RWPE2 (cell line): ENCODE measurements around the gene UTP25.

ENCODE experiments used
- ATAC-seq: fragments of 200-7000 bp; cut with Tn5 transposase; 3 replicates; pipeline ENCODE4 v1.9.1; 2021; ENCODE audit warnings: low read depth
- DNase-seq: peaks from one replicate; pipeline ENCODE4 v3.0.0-alpha.2; 2020; ENCODE audit warnings: low spot score
- H3K27ac ChIP-seq: fragments of 450-650 bp; 2 replicates; pipeline ENCODE4 v1.5.1; 2017; ENCODE audit warnings: mild to moderate bottlenecking; ENCODE audit not compliant: poor library complexity, severe bottlenecking
- H3K27me3 ChIP-seq: fragments of 250-450 bp; sonication (Bioruptor Pico); 2 replicates; pipeline ENCODE4 v1.5.1; 2021; ENCODE audit warnings: mild to moderate bottlenecking, moderate library complexity; ENCODE audit not compliant: insufficient read depth, poor library complexity, severe bottlenecking
- H3K36me3 ChIP-seq: fragments of 250-450 bp; sonication (Bioruptor Pico); 2 replicates; pipeline ENCODE4 v1.5.1; 2020; ENCODE audit warnings: low read depth, mild to moderate bottlenecking, moderate library complexity
- H3K4me1 ChIP-seq: fragments of 250-450 bp; sonication (Bioruptor Pico); 2 replicates; pipeline ENCODE4 v1.5.1; 2021; ENCODE audit warnings: mild to moderate bottlenecking, moderate library complexity; ENCODE audit not compliant: insufficient read depth, poor library complexity, severe bottlenecking
- H3K4me3 ChIP-seq: fragments of 250-450 bp; sonication (Bioruptor Pico); 2 replicates; pipeline ENCODE4 v1.5.1; 2021; ENCODE audit warnings: mild to moderate bottlenecking, moderate library complexity; ENCODE audit not compliant: severe bottlenecking
- H3K9me3 ChIP-seq: fragments of 250-450 bp; sonication (Bioruptor Pico); 2 replicates; pipeline ENCODE4 v1.5.1; 2021; ENCODE audit warnings: mild to moderate bottlenecking, moderate library complexity; ENCODE audit not compliant: severe bottlenecking
- TF ChIP-seq, protein P1 (sequence below): fragments of 450-650 bp; IDR thresholded peaks from one replicate; pipeline ENCODE4 v1.5.1; 2017; ENCODE audit warnings: mild to moderate bottlenecking, moderate library complexity; ENCODE audit not compliant: poor library complexity, severe bottlenecking

The UTP25 gene

DNA sequence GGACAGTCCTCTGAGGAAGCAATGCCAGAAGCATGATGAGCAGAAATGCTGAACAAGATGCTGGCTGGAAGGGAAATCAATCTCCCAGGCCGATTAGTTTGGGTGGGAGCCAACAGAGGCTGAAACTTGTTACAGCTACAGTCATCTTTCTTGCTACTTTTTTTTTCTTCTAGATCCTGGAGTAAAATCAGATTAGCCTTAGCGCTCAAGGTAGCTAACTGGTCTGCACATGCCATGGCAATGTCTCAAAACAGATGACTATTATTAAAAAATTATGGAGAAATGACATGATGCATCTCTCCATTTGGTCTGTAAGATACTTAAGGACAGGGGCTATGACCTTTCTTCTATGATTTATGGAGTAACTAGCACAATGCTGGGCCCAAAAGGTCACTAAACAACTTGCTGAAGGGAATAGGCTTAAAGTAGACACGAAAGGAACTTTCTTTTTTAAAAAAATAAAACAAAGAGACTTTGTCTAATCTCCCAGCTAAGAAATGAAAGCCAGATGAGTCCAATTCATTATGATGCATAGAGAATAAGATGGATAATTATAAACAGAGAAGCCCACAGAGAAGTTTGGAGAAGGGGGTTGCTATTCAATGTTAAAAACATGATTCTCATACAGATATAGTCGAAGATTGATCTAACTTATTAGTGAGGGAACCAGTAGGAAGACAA, 42.5 kb downstream of the UTP25 start:
- H3K4me1 ChIP-seq = peaks cover 22% of the 10 kb centered on the region
- DNase-seq = no peak

DNA sequence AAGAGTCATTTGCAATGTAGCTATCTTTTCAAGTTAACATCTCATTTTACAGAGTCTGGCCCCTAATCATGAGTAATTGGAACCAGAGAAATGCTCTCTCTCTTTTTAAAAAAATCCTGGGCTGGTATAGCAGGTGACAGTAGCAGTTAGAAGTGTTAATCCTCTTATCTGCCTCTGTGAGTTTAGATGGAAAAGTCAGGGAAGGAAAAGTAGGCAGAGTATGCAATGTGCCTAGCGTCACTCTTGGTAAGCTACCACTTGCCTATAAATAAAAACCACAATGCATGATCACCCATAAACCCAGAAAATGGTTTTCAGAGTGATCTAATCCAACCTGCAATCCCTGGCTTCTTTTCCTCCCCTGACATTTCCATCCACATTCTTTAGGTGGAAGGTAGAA, 43.2 kb downstream of the UTP25 start:
- Histone ChIP-seq H3K4me3 (no peak overlapping the region), H3K27me3 (no peaks in the 10 kb centered on the region), H3K4me1 (peaks cover 22% of the 10 kb centered on the region), H3K27ac (no peak overlapping the region), H3K36me3 (no peaks in the 10 kb centered on the region), H3K9me3 (no peaks in the 10 kb centered on the region)
- no peak for DNase-seq
- TF ChIP-seq, protein P1, sequence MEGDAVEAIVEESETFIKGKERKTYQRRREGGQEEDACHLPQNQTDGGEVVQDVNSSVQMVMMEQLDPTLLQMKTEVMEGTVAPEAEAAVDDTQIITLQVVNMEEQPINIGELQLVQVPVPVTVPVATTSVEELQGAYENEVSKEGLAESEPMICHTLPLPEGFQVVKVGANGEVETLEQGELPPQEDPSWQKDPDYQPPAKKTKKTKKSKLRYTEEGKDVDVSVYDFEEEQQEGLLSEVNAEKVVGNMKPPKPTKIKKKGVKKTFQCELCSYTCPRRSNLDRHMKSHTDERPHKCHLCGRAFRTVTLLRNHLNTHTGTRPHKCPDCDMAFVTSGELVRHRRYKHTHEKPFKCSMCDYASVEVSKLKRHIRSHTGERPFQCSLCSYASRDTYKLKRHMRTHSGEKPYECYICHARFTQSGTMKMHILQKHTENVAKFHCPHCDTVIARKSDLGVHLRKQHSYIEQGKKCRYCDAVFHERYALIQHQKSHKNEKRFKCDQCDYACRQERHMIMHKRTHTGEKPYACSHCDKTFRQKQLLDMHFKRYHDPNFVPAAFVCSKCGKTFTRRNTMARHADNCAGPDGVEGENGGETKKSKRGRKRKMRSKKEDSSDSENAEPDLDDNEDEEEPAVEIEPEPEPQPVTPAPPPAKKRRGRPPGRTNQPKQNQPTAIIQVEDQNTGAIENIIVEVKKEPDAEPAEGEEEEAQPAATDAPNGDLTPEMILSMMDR = no peak
- no peak for ATAC-seq

More for the DNA sequence above, 42.5 kb downstream of the UTP25 start:
- TF ChIP-seq, protein P1 = no peak
- ATAC-seq = no peak
- Histone ChIP-seq H3K9me3 (no peaks in the 10 kb centered on the region), H3K4me3 (no peak overlapping the region), H3K27me3 (no peaks in the 10 kb centered on the region), H3K36me3 (no peaks in the 10 kb centered on the region), H3K27ac (no peak overlapping the region)

DNA sequence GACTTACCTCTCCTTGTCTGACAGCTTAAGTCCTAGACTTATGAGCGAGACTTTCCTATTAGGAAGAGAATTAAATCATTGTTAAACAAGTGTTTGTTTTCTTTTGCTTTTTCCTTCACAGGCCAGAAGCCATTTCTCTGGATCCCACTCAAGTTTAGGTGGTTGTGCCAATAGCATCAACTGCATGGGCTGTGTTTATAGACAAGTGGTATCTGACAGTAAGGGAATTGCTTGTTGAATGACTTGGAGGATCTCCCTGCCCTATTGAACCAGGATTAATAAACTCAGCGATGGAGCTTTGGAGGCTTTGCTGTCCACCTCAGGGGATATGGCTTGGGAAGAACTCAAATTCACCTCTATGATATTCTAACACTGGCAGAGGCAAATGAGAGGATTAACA, 43.7 kb downstream of the UTP25 start:
- ATAC-seq (no peak), DNase-seq (no peak)
- Histone ChIP-seq H3K36me3 (no peaks in the 10 kb centered on the region), H3K27ac (peak overlapping the region; percentile 91), H3K27me3 (no peaks in the 10 kb centered on the region), H3K4me3 (no peak overlapping the region), H3K4me1 (peaks cover 22% of the 10 kb centered on the region), H3K9me3 (no peaks in the 10 kb centered on the region)
- TF ChIP-seq, protein P1 = no peak

DNA sequence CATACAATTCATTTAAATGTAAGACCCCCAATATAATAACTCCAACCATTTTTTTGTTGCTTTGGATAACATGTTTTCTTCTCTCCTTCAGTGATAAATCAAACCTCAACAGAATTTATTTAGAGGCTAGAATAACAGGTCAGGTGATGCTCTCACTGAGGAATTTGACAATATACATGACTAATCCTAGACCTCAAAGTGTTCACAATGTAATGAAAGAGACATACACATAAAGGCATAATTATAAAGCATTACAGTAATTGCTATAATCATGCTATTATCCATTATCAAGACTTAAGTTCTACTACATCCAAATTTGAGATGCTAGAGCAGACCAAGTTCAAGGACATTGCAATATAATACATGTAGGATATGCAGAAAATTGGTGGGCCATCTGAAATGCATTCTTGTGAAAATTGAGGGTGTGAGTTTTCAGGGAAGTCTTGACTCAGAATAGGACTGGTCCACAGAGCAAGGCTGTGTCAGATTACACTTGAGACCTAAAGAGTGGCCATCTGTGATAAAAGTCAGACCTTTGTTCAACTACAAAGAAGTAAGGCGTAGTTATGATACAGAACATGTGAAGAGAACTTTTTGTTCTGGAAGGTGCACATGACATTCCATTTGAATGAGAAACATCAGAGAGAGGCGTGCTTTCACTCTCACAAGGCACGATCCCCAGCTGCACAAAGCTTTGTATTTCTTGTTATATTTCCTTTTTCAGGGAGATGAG, 45.5 kb downstream of the UTP25 start:
- Histone ChIP-seq H3K9me3 (no peaks in the 10 kb centered on the region), H3K27me3 (no peaks in the 10 kb centered on the region), H3K4me1 (peaks cover 22% of the 10 kb centered on the region), H3K4me3 (no peak overlapping the region), H3K27ac (peak overlapping the region; percentile 91), H3K36me3 (no peaks in the 10 kb centered on the region)
- no peak for DNase-seq
- TF ChIP-seq, protein P1 = no peak
- ATAC-seq = peak; percentile 91

DNA sequence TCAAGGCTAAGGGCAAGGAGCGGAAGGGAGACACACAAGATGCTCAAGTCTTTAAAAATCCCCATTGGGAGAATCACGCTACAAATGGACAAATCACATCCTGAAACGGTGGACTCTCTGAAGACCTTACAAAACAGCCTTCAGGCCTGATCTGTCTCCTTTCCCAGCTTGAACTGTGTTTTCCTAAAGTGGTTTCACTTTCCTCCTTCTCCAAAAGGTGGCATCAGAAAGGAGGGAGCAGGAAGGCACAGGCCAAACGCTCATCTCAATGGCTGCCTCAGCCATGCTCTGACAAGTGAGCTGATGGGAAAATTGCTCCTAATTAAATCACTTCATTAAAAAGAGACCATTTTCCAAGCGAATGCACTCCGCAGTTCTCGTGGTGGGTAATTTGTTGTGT, 47.7 kb downstream of the UTP25 start:
- H3K4me1 ChIP-seq = peaks cover 26% of the 10 kb centered on the region
- no peaks in the 10 kb centered on the region for H3K9me3 ChIP-seq
- H3K27me3 ChIP-seq = no peaks in the 10 kb centered on the region
- ATAC-seq = peak; percentile 49; the same call in 2 of the 3 replicates
- TF ChIP-seq, protein P1 = peak; percentile 38
- H3K36me3 ChIP-seq = no peaks in the 10 kb centered on the region
- peak overlapping the region; percentile 91 for H3K27ac ChIP-seq
- DNase-seq = no peak
- no peak overlapping the region for H3K4me3 ChIP-seq
